ENCODE results near the gene ZNF562.

GRCh38 chr19:9597027-9597426, 77.9 kb downstream of the ZNF562 start:
- TF ChIP-seq, protein P1, sequence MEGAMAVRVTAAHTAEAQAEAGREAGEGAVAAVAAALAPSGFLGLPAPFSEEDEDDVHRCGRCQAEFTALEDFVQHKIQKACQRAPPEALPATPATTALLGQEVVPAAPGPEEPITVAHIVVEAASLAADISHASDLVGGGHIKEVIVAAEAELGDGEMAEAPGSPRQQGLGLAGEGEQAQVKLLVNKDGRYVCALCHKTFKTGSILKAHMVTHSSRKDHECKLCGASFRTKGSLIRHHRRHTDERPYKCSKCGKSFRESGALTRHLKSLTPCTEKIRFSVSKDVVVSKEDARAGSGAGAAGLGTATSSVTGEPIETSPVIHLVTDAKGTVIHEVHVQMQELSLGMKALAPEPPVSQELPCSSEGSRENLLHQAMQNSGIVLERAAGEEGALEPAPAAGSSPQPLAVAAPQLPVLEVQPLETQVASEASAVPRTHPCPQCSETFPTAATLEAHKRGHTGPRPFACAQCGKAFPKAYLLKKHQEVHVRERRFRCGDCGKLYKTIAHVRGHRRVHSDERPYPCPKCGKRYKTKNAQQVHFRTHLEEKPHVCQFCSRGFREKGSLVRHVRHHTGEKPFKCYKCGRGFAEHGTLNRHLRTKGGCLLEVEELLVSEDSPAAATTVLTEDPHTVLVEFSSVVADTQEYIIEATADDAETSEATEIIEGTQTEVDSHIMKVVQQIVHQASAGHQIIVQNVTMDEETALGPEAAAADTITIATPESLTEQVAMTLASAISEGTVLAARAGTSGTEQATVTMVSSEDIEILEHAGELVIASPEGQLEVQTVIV (IDR thresholded peaks at IDR 0.05; ENCODE audit: borderline replicate concordance, partially characterized antibody) = no peak
- TF ChIP-seq ZNF384 (IDR thresholded peaks at IDR 0.05; ENCODE audit: borderline replicate concordance, low read depth, low read length) (no peak), SP1 (IDR thresholded peaks at IDR 0.05; ENCODE audit: low read depth, low read length) (no peak), MXI1 (IDR thresholded peaks at IDR 0.05; ENCODE audit: low read depth, low read length) (no peak), SUPT20H (IDR thresholded peaks at IDR 0.05; ENCODE audit: borderline replicate concordance, control insufficient read depth, low read depth, low read length) (no peak)
- TF ChIP-seq, protein P2, sequence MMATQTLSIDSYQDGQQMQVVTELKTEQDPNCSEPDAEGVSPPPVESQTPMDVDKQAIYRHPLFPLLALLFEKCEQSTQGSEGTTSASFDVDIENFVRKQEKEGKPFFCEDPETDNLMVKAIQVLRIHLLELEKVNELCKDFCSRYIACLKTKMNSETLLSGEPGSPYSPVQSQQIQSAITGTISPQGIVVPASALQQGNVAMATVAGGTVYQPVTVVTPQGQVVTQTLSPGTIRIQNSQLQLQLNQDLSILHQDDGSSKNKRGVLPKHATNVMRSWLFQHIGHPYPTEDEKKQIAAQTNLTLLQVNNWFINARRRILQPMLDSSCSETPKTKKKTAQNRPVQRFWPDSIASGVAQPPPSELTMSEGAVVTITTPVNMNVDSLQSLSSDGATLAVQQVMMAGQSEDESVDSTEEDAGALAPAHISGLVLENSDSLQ (IDR thresholded peaks at IDR 0.05) = no peak
- TF ChIP-seq, protein P3, sequence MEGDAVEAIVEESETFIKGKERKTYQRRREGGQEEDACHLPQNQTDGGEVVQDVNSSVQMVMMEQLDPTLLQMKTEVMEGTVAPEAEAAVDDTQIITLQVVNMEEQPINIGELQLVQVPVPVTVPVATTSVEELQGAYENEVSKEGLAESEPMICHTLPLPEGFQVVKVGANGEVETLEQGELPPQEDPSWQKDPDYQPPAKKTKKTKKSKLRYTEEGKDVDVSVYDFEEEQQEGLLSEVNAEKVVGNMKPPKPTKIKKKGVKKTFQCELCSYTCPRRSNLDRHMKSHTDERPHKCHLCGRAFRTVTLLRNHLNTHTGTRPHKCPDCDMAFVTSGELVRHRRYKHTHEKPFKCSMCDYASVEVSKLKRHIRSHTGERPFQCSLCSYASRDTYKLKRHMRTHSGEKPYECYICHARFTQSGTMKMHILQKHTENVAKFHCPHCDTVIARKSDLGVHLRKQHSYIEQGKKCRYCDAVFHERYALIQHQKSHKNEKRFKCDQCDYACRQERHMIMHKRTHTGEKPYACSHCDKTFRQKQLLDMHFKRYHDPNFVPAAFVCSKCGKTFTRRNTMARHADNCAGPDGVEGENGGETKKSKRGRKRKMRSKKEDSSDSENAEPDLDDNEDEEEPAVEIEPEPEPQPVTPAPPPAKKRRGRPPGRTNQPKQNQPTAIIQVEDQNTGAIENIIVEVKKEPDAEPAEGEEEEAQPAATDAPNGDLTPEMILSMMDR (IDR thresholded peaks at IDR 0.05 in 2 of 3, conservative IDR thresholded peaks at IDR 0.05 in 1 of 3; ENCODE audit: control insufficient read depth in 2 of 3, extremely low read depth in 1 of 3, insufficient read depth in 1 of 3, low read depth in 3 of 3, low read length in 3 of 3) = no peak
